GM19463 (cell line): ENCODE data around the gene FAM124B.

ENCODE experiments used
- ATAC-seq: cut with Tn5 transposase; IDR thresholded peaks from one replicate; pipeline ENCODE4 v1.9.1; 2021; ENCODE audit warnings: mild to moderate bottlenecking, moderate library complexity; ENCODE audit not compliant: unreplicated experiment

The FAM124B gene, protein sequence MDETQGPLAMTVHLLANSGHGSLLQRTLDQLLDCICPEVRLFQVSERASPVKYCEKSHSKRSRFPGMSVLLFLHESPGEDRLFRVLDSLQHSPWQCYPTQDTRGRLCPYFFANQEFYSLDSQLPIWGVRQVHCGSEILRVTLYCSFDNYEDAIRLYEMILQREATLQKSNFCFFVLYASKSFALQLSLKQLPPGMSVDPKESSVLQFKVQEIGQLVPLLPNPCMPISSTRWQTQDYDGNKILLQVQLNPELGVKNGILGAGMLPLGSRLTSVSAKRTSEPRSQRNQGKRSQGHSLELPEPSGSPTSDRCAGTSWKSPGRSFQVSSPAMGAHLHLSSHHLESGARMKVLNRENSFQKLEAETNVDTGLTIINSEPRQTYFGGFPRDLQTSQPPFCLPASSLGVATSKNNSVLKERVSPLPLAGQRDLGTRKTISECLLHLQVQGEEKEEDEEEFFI

DNA sequence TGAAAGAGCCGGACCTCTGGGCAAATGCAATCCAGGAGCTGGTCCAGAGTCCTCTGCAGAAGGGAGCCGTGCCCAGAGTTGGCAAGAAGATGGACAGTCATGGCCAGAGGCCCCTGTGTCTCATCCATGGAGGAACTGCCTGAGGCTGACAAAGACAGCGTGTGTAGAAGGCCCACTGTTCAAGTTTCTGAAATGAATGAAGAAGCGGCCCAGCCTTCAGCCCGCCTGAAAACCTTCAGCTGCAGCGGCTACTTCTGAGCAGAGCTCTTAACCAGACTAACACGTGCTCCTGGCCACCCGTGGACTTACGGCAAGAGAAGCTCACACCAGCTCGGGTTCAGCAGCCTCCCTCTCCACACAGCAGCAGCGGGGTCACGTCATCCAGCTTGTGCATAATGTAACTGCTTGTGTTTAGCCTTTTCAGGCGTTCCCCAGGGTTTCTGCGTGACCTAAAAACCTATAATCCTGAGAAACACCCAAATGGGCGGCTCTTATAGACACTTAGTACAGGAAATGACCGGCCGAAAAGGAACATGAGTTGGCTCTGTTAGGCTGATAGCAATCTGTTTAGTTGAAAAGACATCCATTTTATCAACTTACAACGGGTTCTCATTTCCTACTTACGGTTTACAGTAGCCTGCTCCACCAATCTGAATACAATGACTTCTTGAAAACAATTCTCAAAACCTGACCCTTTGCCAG is at the start of gene FAM124B:
Gene FAM124B (minus strand): TSS at position 467 of the 702 bp plus-strand sequence. CDS start 339 bp downstream, at position 128.
- ATAC-seq, result no peak

DNA sequence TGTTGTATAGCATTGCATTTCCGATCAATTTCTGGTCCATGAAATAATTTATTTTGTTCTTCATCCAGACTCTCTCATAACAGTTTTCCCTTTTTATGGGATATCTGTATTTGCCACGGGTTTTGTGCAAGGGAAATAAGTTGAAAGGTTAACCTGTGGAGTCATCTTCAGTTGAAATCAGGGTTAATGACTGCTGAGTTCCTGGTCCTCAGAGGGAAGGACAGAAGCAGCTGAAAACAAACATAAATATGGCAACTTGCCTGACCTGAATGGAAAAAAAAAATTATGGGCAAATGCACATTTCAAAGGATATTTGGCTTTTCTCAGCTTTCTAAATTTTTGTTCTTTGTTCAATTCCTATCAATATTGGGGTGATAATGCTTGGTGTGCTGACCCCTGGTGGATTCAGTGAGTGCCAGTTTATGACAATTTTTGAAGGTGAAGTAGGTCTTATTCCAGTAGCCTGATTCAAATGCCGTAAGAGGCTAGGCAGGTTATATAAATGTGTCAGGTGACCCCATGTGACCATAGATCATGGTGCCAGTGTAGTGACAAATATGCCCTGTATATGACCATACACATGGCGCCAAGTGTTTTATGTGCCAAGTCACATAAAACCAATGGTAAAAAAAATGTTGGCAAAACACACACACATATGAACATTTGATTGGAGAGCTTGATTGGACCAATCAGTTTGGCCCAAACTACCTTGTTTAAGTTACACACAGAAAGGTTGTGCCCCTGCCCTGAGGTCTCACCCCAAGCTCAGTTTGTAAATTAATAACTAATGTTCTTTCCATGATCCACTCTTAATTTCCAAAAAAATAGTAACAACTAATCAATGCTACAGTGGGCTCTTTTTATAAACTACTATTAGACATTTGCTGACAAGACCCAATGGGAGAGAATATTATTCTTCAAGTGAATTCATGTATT is 47.6 kb upstream of the FAM124B start:
- ATAC-seq, result no peak

DNA sequence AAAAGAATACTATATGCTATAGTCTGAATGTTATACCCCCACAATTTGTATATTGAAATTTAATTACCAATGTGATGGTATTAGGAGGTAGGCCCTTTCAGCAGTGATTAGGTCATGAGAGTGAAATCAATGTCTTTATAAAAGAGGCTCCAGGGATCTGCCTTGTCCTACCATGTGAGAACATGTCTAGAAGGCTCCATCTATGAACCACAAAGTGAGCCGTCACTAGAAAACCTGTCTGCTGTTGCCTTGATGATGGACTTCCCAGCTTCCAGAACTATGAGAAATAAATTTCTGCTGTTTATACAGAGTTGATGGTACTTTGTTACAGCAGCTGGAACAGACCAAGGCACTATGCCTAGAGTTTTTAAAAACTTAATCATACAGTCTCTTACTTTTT is 46.3 kb upstream of the FAM124B start:
- no peak for ATAC-seq

DNA sequence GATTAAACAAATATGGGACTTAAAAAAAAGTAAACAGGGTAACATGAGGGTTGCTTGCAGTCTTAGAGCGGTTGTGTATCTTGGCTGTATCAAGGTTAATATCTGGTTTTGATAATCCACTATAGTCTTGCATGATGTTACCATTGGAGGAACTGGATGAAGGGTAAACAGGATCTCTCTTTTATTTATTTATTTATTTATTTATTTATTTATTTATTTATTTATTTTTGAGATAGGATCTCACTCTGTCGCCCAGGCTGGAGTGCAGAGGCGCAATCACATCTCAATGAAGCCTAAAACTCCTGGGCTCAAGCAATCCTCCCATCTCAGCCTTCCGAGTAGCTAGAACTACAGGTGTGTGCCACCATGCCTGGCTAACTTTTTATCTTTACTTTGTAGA is 42.9 kb upstream of the FAM124B start:
- no peak for ATAC-seq

DNA sequence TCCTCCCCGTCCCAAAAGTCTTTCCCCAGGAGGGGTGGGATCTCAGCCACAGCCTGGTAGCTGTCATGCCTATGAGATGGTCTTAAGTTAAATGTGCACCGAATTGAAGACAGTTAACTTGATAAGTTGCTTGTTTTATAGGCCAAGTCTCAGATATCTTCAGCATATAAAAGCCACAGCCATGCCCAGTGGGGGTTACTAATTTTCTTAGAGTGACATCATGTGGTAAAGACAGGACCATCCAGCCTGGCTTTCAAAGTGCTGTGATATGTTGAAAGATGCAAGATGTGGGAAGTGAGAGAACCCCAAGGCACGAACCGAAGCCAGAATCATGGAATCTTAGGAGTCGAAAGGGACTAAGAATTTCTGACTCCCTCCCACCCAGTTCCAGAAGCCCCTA is 42.1 kb upstream of the FAM124B start:
- no peak for ATAC-seq

DNA sequence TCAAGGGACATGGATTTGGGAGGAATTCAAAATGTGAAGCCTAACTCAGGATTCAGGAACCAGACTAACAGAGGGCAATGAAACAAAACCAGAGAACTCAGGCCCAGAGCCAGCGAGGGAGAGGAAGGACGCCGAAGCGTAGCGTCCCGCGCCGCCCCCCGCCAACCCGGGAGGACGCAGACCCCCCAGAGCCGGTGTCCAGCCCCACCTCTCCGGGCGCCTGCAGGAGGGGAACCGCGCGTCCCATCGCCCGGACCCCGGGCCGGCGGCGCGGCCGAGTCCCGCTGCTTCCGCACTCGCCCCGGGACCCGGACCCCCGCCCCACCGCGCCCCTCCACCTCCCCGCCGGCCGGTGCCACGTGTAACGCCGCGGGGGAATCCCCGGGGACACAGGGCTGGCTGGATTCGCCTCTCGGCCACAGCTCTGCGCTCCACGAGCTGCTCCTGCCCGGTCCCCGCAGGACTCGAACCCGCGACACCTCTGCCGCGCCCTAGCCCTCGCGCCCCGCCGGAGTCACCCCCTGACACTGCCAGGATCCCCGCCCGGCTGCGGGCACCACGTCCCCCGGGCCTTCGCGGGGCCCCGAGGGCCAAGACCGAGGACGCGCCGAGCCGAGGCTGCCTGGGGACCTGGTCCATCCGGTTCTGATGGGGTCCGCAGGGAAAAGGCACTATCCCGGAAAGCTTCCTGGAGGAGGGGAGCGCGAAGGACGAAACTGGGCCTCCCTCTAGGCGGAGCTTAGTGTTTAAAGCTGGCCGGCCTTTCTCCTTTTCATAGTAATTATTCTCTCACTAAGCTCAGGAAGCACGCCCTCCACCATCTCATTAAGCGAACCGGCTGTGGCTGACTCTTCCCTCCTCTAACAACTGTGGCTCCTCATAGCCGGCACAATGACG is 40.4 kb upstream of the FAM124B start:
- peak; percentile 64 for ATAC-seq

DNA sequence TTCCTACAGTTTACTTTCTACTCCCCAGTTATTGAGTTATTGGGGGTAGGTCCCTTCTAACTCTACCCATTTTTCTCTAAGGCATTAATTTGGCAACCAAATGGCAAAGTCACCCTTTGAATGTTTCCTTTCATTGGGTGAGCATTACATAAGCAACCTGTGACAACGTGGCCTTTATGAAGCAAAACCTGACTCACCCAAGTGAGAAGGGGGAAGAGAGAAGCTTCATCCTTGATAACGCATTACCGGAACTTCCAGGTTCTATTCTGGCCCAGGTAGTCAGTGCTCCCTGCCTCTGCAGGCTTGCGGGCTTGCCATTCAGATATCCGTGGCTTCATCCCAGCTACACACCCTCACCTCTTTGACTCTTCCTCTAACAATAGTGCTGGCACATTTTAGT is 39.1 kb upstream of the FAM124B start:
- ATAC-seq, result no peak

DNA sequence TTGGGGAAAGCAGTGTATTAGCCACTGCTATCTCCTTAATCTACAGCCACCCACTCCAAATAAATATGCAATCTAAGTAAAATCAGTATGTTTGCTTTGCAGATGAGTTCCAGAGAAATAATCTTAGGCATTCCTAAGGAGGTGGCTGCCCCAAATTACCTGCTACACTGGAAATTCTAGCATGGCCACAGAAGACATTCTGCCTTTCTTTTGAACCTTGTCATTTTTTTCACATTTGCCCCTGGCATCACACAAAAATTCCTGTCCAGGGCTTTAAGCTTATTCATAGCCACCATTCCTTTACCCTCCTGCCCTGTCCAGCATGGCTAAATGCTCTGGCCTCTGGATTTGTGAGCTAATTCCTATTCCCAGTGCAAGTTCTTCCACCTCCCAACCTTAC is 36.8 kb upstream of the FAM124B start:
- no peak for ATAC-seq

DNA sequence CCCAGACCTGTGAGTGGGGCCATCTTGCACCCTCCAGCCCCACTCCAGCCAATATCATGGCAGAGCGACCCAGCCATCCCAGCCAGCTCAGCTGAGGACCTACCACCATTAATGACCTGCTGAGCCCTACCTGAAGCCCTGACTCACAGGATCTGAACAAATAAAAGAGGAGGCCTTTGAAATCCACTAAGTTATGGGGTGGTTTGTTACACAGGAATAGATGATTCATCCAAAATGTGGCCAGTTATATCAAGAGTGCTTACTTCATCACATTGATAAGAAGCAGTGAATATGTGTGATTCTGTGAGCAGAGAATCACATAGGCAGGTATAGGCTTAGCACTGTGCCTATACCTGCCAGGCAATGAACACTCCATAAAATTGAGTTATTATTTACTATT is 34.7 kb upstream of the FAM124B start:
- no peak for ATAC-seq

DNA sequence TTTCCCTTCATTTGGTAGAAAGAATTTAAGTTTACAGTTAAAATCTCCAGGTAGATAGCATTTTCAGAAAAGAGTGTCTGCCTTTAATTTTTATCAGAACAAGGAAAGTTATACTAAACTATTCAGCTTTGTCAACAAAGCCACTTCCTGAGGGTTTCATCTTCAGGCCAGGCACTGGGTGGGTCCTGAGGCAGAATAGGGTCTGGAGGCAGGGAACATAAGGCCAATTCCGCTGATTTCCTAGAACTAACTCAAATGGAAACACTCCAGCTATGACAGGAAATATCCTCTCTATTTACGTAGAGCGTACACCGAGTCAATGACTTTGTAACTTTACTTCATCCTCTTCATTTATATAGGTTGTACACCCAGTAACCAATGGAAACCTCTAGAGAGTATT is 32.7 kb upstream of the FAM124B start:
- ATAC-seq, result no peak

DNA sequence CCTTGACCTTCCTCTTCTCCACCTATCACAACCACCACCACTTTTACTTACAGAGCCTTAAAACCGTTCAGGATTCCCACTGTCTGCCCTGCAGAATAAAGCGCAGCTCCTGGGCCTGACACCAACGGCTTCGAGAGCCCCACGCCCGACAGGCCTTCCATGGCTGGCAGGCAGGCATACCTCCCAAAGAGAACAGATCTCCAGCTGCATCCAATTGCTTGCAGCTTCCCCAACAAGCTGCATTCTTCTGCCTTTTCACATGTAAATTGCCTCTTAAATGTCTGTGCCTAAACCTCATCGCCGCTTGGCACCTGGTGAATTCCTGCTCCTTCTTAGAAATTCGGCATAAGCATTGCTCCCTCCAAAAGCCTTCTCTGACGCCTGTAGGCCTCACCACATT is 31.5 kb upstream of the FAM124B start:
- no peak for ATAC-seq

DNA sequence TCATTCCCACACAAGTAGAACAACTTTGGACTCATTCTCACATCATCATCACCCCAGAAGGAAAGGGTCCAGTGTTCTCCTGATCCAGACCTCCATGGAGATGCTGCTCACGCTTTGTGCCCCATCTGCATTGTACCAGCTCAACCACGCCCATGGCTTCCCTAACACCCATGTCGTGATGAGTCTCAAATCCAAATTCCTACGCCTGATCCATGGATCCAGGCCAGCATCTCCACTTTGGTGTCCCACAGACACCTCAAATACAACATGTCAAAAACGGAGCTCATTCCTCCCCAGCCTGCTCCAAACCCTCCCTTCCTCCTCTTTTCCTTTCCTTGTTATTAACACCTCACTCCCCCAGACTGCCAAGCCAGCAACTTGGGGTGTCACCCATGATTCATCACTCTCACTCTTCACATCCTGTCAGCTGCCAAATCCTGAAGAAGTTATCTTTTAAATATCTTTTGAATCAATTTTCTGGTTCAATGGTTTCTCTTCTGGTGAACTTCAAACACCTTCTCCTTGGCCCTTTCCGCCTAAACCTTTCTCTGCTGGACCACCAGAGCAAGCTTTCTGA is 30.2 kb upstream of the FAM124B start:
- ATAC-seq, result no peak

DNA sequence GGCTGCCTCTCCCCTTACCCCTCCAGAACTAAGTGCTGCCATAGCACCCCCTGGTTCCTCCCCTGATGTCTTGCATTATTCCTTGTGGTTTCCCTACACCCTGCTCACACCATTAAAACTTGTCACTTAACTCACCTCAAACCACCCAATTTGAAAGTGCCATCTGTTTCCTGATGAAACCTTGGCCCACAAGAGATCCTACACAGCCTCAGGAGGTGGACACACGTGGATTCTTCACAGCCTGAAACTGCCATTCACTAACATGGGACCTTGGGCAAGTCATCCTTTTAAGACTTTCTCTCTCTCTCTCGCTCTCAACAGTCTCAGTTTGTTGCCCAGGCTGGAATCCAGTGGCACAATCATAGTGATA is 27.5 kb upstream of the FAM124B start:
- no peak for ATAC-seq

DNA sequence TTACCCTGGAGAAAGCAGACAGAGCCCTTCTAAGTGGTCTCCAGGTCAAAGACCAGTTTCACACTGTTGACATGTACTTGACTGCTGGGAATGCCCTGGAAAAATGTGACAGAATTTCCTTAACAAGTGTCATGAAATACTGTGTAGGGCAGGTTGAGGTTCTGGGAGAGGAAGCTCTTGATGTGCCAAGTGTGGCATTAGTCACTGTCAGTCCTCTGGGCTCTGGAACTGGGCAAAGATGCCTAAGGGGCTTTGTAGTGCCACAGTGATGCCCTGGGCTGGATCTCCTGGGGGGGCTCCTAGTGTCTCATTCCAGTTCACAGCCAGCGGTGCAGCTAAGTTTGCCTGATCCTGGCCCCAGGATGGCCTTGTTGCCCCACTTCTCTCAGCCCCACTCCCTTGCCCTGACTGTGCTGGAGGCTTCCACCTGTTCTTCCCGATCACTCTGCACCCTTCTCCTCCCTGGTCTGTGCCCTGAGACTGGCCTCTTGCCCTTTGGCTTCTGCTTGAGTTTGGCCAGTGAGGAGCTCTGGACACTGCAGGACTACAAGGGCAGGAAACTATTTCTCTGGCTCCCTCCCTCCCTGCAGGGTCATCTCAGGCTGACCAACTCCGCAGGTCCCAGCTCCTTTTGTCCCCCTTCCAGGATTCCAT is 27.0 kb upstream of the FAM124B start:
- no peak for ATAC-seq

DNA sequence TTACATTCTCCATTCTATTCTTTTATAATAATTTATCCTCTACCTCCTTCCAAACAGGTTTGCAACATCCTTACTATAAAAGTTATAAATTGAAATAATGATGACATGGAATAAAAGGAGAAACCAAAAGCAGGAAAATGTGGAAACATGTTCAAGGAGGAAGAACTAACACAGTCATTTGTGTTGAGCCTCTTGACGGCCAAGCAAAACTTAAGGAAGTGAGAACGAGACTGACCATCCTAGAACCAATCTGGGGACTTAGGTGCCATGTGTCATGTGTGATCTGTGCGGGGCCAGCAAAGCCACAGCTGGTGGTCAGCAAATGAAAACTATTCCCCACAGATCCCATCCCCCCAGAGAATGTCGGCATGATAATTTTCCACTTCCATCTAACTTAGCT is 25.6 kb upstream of the FAM124B start:
- no peak for ATAC-seq

DNA sequence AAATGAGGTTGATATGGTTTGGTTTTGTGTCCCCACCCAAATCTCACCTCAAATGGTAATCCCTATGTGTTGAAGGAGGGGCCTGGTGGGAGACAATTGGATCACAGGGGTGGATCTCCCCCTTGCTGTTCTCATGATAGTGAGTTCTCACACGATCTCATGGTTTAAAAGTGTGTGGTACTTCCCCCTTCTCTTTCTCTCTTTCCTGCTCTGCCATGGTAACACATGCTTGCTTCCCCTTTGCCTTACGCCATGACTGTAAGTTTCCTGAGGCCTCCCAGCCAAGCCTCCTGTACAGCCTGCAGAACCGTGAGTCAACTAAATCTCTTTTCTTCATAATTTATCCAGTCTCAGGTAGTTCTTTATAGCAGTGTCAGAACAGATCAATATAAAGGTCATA is 24.7 kb upstream of the FAM124B start:
- ATAC-seq, result no peak

DNA sequence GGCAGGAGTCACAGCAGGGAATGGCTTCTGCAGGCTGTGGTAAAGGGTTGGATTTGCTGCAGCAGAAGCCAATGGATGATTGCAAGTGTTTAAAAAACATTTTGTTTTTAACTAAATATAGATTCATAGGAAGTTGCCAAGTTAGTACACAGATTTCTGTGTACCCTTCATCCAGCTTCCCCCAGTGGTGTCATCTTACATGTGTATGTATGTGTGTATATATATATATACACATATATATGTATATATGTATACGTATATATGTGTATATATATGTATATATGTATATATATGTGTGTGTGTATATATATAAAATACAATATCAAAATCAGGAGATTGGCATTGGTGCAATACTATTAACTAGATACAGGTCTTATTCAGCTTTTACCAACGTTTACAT is 19.2 kb upstream of the FAM124B start:
- ATAC-seq, result no peak

DNA sequence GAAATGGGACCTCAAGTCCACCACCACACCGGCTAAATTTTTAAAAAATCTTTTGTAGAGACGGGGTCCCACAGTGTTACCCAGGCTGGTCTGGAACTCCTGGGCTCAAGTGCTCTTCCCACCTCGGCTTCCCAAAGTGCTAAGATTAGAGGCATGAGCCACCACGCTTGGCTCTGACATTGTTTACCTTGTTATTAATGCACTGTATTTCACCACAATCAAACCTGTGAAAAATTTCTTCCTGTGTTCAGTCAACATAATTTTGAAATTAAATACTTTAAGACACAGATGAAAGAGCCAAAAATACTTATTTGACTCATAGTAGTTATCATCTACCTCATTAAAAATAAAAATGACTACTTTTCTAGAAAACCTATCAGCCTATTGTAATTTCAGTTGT is 16.0 kb upstream of the FAM124B start:
- ATAC-seq, result no peak

DNA sequence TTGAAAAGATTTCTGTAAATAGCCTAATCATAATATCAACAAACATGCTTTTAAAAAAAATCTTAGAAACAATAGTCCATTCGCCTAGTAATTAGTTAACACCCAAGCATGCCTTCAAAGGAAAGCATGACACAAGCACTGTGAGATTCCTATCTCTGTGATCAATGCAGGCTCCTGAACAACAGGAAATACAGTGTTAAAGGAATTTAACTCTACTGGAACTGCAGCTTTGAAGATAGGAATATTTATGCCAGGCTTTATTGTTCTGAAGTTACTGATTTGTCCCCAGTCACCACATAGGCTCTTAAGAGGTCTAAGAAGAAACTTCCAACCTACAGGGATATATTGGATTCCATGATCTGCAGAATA is 15.4 kb upstream of the FAM124B start:
- no peak for ATAC-seq
